GM12875 (cell line): ENCODE measurements around the gene C17orf67.
A peak's percentile ranks its signal among the peaks of the same experiment; 100 is the strongest.

Experiments
- H3K4me3 ChIP-seq: one replicate; pipeline ENCODE4 v1.5.1; 2011; ENCODE audit warnings: low read depth, low read length, control low read depth
- CTCF ChIP-seq: IDR thresholded peaks from 2 replicates; pipeline ENCODE4 v1.5.1; 2011; ENCODE audit warnings: low read depth, mild to moderate bottlenecking, control low read depth, inconsistent platforms, low read length, moderate library complexity, borderline replicate concordance; ENCODE audit not compliant: insufficient read depth

C17orf67 gene

GRCh38 chr17:56824503-56824902, 9.2 kb downstream of the C17orf67 start:
- TF ChIP-seq CTCF: no peak
- H3K4me3 ChIP-seq: no peak overlapping the region

- TF ChIP-seq CTCF: no peak
- no peak overlapping the region for H3K4me3 ChIP-seq
Observed at GRCh38 chr17:56823848-56824247, 9.9 kb downstream of the C17orf67 start.

- TF ChIP-seq CTCF: no peak
- no peak overlapping the region for H3K4me3 ChIP-seq
Observed at GRCh38 chr17:56822725-56823124, 11.0 kb downstream of the C17orf67 start.

DNA sequence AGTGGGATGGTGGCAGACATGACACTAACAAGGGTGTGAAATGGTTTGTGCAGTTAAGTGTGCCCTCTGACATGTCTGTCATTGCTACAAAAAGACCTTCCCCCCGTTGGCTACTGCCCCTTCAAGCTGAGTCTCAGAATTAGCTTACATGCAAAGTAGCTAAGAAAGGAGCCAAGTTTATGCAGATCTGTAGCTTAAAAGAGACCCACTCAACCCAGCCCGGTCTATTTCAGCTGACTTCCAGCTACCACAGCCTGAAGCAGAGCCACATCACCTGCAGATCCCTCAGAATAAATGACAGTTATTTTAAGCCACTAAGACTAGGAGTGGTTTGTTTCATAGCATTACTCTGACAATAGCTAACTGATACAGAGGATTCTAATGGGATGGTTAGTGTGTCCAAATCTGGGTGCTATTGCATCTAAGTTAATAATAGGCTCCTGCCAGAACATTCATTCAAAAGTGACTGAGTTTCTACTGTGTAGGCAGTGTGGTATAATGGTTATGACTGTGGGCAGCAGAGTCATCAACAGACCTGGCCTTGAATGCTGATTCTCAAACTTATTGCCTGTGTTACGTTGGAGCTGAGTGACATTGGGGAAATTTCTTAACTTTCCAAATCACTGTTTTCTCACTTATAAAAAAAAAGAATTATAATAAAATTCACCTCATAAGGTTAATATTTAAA, 11.7 kb downstream of the C17orf67 start:
- TF ChIP-seq CTCF: no peak
- no peak overlapping the region for H3K4me3 ChIP-seq

DNA sequence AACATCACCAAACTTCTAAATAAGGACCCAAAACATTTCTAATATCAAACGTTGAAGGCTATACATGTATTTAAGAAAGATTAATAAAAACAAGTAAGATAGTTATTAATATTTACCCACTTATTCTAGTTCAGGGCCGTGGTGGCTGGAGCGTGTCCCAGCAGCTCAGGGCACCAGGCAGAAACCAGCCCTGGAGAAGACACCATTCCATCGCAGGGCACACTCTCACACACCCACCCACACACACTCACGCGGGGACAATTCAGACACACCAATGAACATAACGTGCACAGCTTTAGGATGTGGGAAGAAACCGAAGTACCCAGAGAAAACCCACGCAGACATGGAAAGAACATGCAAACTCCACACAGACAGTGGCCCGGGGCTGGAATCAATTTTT, 13.5 kb downstream of the C17orf67 start:
- no peak for TF ChIP-seq CTCF

GRCh38 chr17:56819431-56820145, 14.1 kb downstream of the C17orf67 start:
- peak; percentile 63; the same call in 1 of the 2 replicates for TF ChIP-seq CTCF
- H3K4me3 ChIP-seq: no peak overlapping the region

More for the DNA sequence above, 13.5 kb downstream of the C17orf67 start:
- H3K4me3 ChIP-seq: no peak overlapping the region

- TF ChIP-seq CTCF: no peak
- no peak overlapping the region for H3K4me3 ChIP-seq
Observed at GRCh38 chr17:56819030-56819429, 14.7 kb downstream of the C17orf67 start.
